ENCODE results near the gene KLHL30.

- TF ChIP-seq, protein P1, sequence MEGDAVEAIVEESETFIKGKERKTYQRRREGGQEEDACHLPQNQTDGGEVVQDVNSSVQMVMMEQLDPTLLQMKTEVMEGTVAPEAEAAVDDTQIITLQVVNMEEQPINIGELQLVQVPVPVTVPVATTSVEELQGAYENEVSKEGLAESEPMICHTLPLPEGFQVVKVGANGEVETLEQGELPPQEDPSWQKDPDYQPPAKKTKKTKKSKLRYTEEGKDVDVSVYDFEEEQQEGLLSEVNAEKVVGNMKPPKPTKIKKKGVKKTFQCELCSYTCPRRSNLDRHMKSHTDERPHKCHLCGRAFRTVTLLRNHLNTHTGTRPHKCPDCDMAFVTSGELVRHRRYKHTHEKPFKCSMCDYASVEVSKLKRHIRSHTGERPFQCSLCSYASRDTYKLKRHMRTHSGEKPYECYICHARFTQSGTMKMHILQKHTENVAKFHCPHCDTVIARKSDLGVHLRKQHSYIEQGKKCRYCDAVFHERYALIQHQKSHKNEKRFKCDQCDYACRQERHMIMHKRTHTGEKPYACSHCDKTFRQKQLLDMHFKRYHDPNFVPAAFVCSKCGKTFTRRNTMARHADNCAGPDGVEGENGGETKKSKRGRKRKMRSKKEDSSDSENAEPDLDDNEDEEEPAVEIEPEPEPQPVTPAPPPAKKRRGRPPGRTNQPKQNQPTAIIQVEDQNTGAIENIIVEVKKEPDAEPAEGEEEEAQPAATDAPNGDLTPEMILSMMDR (IDR thresholded peaks at IDR 0.05): no peak
- no peak for TF ChIP-seq POLR2AphosphoS5 (IDR thresholded peaks at IDR 0.05; ENCODE audit: insufficient read depth in 1 of 2, low read depth in 1 of 2)
- no peak for TF ChIP-seq POLR2A (IDR thresholded peaks at IDR 0.05)
Observed at GRCh38 chr2:238158018-238158508, 19.6 kb downstream of the KLHL30 start.

Data from vagina (tissue), 2 donors.